Mesodermal cell (in vitro differentiated cells): ENCODE data around the gene CCDC144A.
"Not testable (repeated sequence)": the region's sequence is repeated elsewhere in the genome, so short reads cannot be mapped to it uniquely, and the experiment has no call there.

Experiments used
- H3K27ac ChIP-seq: 2 replicates; pipeline ENCODE4 v1.7.0; 2013; ENCODE audit warnings: mild to moderate bottlenecking, low read depth, low read length, moderate library complexity; ENCODE audit not compliant: severe bottlenecking
- H3K36me3 ChIP-seq: 2 replicates; pipeline ENCODE4 v1.7.1; 2013; ENCODE audit warnings: mild to moderate bottlenecking, low read length, moderate library complexity; ENCODE audit not compliant: control insufficient read depth, insufficient read depth
- H3K4me1 ChIP-seq: one replicate; pipeline ENCODE4 v1.7.1; 2013; ENCODE audit warnings: mild to moderate bottlenecking, low read length; ENCODE audit not compliant: insufficient read depth, control insufficient read depth, poor library complexity, severe bottlenecking
- H3K4me3 ChIP-seq: 2 replicates; pipeline ENCODE4 v1.7.0; 2013; ENCODE audit warnings: low read length, control low read depth, mild to moderate bottlenecking; ENCODE audit not compliant: insufficient read depth, poor library complexity, severe bottlenecking; ENCODE audit errors: extremely low read depth
- H3K9me3 ChIP-seq: 2 replicates; pipeline ENCODE4 v1.7.1; 2013; ENCODE audit warnings: mild to moderate bottlenecking, low read length, moderate library complexity; ENCODE audit not compliant: control insufficient read depth
- WGBS, 2 experiments: methylation state at CpG; one replicate each; pipeline ENCODE4 v1.1.5; 2013; ENCODE audit warnings: missing lambda C conversion rate in 2 of 2; ENCODE audit not compliant: insufficient coverage in 2 of 2; 5-methylcytosine and 5-hydroxymethylcytosine counted together

The CCDC144A gene

DNA sequence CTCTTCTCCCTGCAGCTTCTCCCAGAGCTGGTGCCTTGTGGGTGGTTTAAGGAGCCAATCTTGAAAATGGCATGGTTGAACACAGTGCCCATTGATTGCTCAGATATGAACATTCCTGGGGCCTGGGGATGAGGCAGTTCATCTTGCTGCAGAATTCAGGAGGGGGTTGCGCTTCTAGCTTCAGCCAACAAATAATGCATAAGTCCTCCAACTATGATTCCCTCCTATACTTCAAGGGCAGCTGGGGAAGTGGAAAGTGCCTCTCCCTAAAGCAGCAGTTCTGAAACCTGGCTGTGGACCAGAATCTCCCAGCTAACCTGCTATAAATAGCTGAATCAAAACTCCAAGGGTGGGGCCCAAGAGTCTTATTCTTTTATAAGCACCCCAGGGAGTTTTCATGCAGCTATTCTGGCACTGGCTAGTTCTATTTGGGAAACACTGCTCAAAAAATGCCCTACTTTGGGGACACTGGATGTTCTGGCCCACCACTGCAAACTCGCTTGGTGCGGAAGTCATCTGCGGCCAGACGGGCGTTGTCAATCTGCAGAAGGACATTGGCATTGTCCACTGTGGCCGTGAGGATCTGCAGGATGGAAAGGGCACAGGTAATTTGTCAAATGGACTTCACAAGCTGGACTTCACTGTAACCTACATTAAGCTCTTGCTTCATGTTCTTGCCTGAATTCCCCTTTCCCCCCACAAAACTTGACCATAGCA is 130.3 kb downstream of the CCDC144A start:
- 81 to 83% methylated on average over 6 to 7 of the region's 7 CpGs for WGBS, 2 experiments
- no peaks in the 10 kb centered on the region for H3K4me1 ChIP-seq
- no peak overlapping the region for H3K27ac ChIP-seq
- no peaks in the 10 kb centered on the region for H3K9me3 ChIP-seq
- H3K36me3 ChIP-seq: no peaks in the 10 kb centered on the region
- no peak overlapping the region for H3K4me3 ChIP-seq

DNA sequence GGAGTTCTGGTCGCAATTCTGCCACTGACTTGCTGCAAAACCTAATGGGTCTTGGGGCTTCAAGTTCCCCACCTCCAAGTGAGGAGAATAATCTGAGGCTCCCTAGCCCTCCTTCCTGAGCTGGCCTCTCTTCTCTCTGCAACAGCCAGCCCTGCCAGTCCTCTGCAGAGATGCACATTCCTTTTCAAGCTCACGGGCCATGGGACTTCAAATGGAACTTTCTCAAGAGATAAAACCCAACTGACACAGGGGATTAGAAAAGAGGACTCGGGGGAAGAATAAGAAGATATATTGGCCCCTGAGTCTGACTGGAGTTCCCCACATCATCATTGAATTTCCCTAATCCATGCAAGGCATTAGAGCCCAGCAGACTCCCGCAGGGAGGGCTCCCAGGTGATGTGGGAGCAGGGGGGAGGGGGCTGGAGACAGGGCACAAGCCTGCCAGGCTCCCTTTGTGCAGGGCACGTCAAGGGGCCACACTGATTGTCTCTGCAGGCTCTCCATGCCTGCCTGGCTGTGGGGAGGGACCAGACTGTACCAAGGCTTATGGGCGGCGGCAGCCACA is 131.0 kb downstream of the CCDC144A start:
- Histone ChIP-seq H3K27ac (no peak overlapping the region), H3K36me3 (no peaks in the 10 kb centered on the region), H3K4me3 (no peak overlapping the region), H3K4me1 (no peaks in the 10 kb centered on the region), H3K9me3 (no peaks in the 10 kb centered on the region)
- WGBS, 2 experiments: 84 to 100% methylated on average over 1 to 2 of the region's 7 CpGs

DNA sequence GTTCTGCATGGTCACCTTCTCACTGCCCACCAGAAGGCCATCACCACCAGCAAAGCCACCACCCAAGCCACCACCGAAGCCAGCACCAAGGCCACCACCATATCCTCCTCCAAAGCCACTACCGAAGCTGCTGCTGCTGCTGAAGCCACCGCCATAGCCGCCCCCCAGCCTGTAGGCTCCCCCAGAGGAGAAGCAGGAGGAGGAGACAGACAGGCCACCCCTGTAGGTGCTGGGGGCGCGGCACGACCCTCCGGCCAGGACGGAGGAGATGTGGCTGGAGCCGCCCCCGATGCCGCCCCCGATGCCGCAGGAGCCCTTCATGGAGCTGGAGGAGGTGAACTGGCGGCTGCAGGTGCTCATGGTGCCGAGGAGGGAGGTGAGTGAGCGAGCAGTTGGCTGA is 132.1 kb downstream of the CCDC144A start:
- H3K4me1 ChIP-seq, H3K27ac ChIP-seq: not testable (repeated sequence)
- WGBS, 2 experiments: no CpG with 5 or more reads among the region's 17 CpGs

DNA sequence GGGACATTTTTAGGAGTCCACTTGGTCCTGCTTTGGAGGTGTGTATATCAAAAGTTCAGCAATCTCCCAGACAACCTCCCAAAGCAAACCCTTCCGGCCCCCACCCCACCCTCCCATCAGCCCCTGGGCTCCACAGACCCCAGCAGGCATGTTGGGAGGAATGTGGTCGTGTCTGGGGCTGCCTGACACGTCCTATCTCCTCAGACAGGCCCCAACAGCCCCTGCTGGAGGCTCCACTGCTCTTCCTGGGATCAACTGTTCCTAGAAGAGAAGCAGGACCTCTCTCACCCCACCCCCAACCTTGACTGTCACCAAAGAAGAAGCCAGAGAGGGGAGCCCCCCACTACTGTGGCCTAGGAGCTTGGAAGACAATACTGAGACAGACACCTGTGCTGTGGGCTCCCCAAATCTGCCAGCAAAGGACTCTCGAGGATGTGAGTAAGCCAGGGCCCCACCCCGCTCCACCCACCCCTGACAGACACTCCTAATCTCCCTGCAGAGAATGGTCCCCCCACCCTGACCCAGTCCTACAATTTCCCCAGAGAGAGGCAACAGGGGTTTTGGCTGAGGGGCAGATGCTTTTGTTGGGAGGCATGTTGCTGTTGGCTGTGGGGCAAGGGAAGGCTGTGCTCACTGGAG is 133.8 kb downstream of the CCDC144A start:
- WGBS, 2 experiments: no CpG with 5 or more reads among the region's 5 CpGs
- not testable (repeated sequence) for H3K4me1 ChIP-seq, H3K36me3 ChIP-seq, H3K27ac ChIP-seq, H3K9me3 ChIP-seq, H3K4me3 ChIP-seq

More for the DNA sequence above, 132.1 kb downstream of the CCDC144A start:
- H3K9me3 ChIP-seq, H3K4me3 ChIP-seq, H3K36me3 ChIP-seq: not testable (repeated sequence)
